GM19025 (cell line): Measurements from ENCODE around the gene KCNA10.

Experiments used
- ATAC-seq: cut with Tn5 transposase; IDR thresholded peaks from one replicate; pipeline ENCODE4 v1.9.1; 2021; ENCODE audit warnings: mild to moderate bottlenecking, low read depth, moderate library complexity; ENCODE audit not compliant: unreplicated experiment

KCNA10 gene

GRCh38 chr1:110481968-110482623 is 36.9 kb downstream of the KCNA10 start:
- ATAC-seq: no peak

GRCh38 chr1:110480356-110481096 is 38.4 kb downstream of the KCNA10 start:
- no peak for ATAC-seq

GRCh38 chr1:110478886-110479285 is 40.1 kb downstream of the KCNA10 start:
- no peak for ATAC-seq

GRCh38 chr1:110477967-110478640 is 40.9 kb downstream of the KCNA10 start:
- ATAC-seq: no peak

- no peak for ATAC-seq
These were observed 41.5 kb downstream of the KCNA10 start for GRCh38 chr1:110477445-110477957.

GRCh38 chr1:110477041-110477440 is 41.9 kb downstream of the KCNA10 start:
- no peak for ATAC-seq

- ATAC-seq: no peak
These were observed 42.8 kb downstream of the KCNA10 start for GRCh38 chr1:110476028-110476765.

GRCh38 chr1:110475362-110476027 is 43.5 kb downstream of the KCNA10 start:
- no peak for ATAC-seq

- ATAC-seq: no peak
These were observed 44.5 kb downstream of the KCNA10 start for GRCh38 chr1:110474444-110474843.

GRCh38 chr1:110472546-110472945 is 46.4 kb downstream of the KCNA10 start:
- no peak for ATAC-seq

GRCh38 chr1:110471131-110471530 is 47.8 kb downstream of the KCNA10 start:
- no peak for ATAC-seq
